Measurements from ENCODE around the gene GPX5.

The GPX5 gene

DNA sequence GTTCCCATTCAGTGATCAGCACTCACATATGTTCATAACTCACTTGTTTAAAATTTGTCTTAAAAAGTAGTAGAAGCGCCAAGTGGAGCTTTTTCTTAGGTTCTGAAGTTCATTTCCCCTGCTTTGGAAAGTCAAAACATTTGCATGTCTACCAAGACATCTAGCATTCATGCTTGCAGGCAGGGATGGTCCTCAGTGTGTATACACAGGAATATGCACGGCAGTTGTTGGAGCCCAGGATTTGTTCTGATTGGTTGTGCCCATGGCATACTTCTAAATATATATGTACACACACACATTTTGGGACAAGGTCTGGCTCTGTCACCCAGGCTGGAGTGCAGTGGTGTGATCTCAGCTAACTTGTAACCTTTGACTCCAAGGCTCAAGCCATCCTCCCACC, 7.7 kb upstream of the GPX5 start:
- Histone ChIP-seq H3K27me3 (ENCODE audit: control insufficient read depth in 1 of 2, insufficient read depth in 2 of 2, low read length in 2 of 2) (no peaks in the 10 kb centered on the region), H3K27ac (ENCODE audit: low read depth, low read length) (no peak overlapping the region), H3K9me3 (ENCODE audit: low read length) (no peaks in the 10 kb centered on the region), H3K4me1 (ENCODE audit: insufficient read depth, low read length) (no peaks in the 10 kb centered on the region), H3K9ac (ENCODE audit: low read length) (no peak overlapping the region), H3K36me3 (ENCODE audit: insufficient read depth, low read length) (no peaks in the 10 kb centered on the region), H3K4me3 (ENCODE audit: low read depth in 1 of 2, low read length in 2 of 2) (no peak overlapping the region)

DNA sequence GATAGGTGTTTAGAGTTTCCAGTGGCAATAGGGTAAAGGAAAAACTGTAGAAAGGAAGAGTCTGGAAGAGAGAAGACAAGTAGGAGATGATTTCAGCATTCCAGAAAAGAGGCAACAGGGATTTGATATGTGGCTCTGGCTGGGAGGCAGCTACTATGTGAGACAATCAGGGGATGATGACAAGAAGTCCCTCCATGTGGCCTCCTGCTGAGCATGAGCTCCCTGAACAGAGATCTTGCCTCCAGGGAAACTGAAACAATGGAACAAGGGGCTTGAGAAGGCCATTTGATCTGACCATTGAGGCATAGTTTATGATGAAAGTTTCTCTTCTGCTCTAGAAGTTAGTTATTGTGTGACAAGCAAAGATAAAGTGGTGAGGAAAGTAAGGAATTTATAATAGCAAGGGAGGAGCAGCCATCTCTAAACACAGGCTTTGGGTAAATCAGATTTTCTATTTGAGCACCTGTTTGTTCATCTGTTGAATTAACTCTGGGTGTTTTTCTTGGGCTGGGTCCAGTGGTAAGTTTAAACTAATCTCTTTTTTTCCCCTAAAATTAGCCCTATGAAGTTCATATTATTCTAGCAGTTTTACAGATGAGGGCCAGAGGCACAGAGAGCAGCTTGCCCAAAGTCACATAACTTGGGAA, 3.0 kb upstream of the GPX5 start:
- Histone ChIP-seq H3K27ac (ENCODE audit: low read depth, low read length) (no peak overlapping the region), H3K4me1 (ENCODE audit: insufficient read depth, low read length) (no peaks in the 10 kb centered on the region), H3K9ac (ENCODE audit: low read length) (no peak overlapping the region), H3K4me3 (ENCODE audit: low read depth in 1 of 2, low read length in 2 of 2) (no peak overlapping the region), H3K27me3 (ENCODE audit: control insufficient read depth in 1 of 2, insufficient read depth in 2 of 2, low read length in 2 of 2) (no peaks in the 10 kb centered on the region), H3K36me3 (ENCODE audit: insufficient read depth, low read length) (no peaks in the 10 kb centered on the region), H3K9me3 (ENCODE audit: low read length) (no peaks in the 10 kb centered on the region)

GRCh38 chr6:28523241-28523622, 2.4 kb upstream of the GPX5 start:
- H3K27me3 ChIP-seq (ENCODE audit: control insufficient read depth in 1 of 2, insufficient read depth in 2 of 2, low read length in 2 of 2), result no peaks in the 10 kb centered on the region

DNA sequence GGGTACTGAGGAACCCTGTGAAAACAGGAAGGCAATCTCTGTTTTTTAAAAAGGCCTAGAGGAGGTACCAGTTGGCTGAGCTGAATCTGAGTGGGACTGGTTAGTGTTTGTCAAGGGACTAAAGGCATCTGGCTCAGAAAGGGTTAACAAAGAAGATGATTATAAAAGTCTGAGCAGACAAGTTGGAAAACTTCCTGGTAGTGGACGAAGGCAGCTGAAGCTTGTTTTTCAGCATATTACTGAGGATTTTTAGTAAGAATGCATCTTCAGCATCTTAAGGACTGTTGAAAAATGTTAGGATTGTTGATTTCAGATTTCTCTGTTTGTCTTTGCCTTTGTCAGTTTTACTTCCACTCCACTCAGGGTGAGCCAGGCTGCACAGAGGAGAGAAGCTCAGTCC, 5.1 kb downstream of the GPX5 start:
- Histone ChIP-seq H3K4me1 (ENCODE audit: insufficient read depth, low read length) (no peaks in the 10 kb centered on the region), H3K4me3 (ENCODE audit: low read depth in 1 of 2, low read length in 2 of 2) (no peak overlapping the region), H3K36me3 (ENCODE audit: insufficient read depth, low read length) (no peaks in the 10 kb centered on the region), H3K27ac (ENCODE audit: low read depth, low read length) (no peak overlapping the region), H3K9ac (ENCODE audit: low read length) (no peak overlapping the region), H3K9me3 (ENCODE audit: low read length) (no peaks in the 10 kb centered on the region), H3K27me3 (ENCODE audit: control insufficient read depth in 1 of 2, insufficient read depth in 2 of 2, low read length in 2 of 2) (no peaks in the 10 kb centered on the region)

More at GRCh38 chr6:28523241-28523622, 2.4 kb upstream of the GPX5 start:
- no peaks in the 10 kb centered on the region for H3K4me1 ChIP-seq (ENCODE audit: insufficient read depth, low read length)
- no peak overlapping the region for H3K4me3 ChIP-seq (ENCODE audit: low read depth in 1 of 2, low read length in 2 of 2)
- H3K27ac ChIP-seq (ENCODE audit: low read depth, low read length), result no peak overlapping the region
- H3K9ac ChIP-seq (ENCODE audit: low read length), result no peak overlapping the region
- no peaks in the 10 kb centered on the region for H3K9me3 ChIP-seq (ENCODE audit: low read length)
- no peaks in the 10 kb centered on the region for H3K36me3 ChIP-seq (ENCODE audit: insufficient read depth, low read length)

GRCh38 chr6:28531479-28532128, 5.9 kb downstream of the GPX5 start:
- H3K36me3 ChIP-seq (ENCODE audit: insufficient read depth, low read length), result no peaks in the 10 kb centered on the region
- H3K9me3 ChIP-seq (ENCODE audit: low read length), result no peaks in the 10 kb centered on the region
- no peak overlapping the region for H3K9ac ChIP-seq (ENCODE audit: low read length)
- no peaks in the 10 kb centered on the region for H3K4me1 ChIP-seq (ENCODE audit: insufficient read depth, low read length)
- H3K27ac ChIP-seq (ENCODE audit: low read depth, low read length), result no peak overlapping the region
- no peak overlapping the region for H3K4me3 ChIP-seq (ENCODE audit: low read depth in 1 of 2, low read length in 2 of 2)
- no peaks in the 10 kb centered on the region for H3K27me3 ChIP-seq (ENCODE audit: control insufficient read depth in 1 of 2, insufficient read depth in 2 of 2, low read length in 2 of 2)

DNA sequence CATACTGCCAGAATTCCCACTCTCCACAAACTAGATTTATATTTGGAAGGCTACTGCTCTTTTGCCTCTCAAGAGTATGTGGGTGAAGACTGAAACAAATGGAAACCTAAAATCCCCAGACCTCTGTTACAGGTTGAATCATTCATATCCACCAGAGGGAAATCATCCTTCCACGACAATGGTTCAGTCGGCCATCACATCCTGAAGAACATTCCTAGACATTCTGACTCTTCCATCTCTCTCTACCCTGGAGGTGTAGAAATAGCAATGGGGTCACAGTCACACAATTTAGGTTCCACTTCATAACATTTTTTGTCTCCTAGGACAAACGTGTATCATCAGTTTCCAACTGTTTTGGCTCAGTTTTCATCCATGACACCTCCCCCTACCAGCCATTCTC, 8.6 kb downstream of the GPX5 start:
- H3K4me1 ChIP-seq (ENCODE audit: insufficient read depth, low read length), result no peaks in the 10 kb centered on the region
- H3K36me3 ChIP-seq (ENCODE audit: insufficient read depth, low read length), result no peaks in the 10 kb centered on the region
- H3K27me3 ChIP-seq (ENCODE audit: control insufficient read depth in 1 of 2, insufficient read depth in 2 of 2, low read length in 2 of 2), result no peaks in the 10 kb centered on the region
- H3K9me3 ChIP-seq (ENCODE audit: low read length), result no peaks in the 10 kb centered on the region
- no peak overlapping the region for H3K4me3 ChIP-seq (ENCODE audit: low read depth in 1 of 2, low read length in 2 of 2)
- H3K9ac ChIP-seq (ENCODE audit: low read length), result no peak overlapping the region
- no peak overlapping the region for H3K27ac ChIP-seq (ENCODE audit: low read depth, low read length)

DNA sequence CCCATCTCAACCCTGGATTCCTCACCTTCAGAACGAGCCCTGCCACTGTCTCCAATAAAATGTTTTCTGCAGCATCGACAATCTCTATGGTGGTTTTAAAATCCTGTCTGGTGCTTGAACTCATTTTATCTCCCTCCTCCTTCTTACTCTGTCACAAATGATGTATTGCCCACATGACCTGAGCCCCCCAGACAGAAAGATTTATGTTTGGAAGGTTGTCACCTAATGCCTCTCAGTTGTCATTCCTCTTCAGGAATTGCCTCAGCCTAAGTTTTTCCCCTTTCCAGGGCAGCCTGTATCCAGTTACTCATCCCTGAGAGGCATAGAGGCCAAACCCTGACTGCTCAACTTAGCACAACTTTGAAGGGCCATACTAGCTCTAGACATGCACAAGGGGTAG, 9.2 kb downstream of the GPX5 start:
- no peaks in the 10 kb centered on the region for H3K9me3 ChIP-seq (ENCODE audit: low read length)
- no peaks in the 10 kb centered on the region for H3K36me3 ChIP-seq (ENCODE audit: insufficient read depth, low read length)
- H3K27ac ChIP-seq (ENCODE audit: low read depth, low read length), result no peak overlapping the region
- no peaks in the 10 kb centered on the region for H3K4me1 ChIP-seq (ENCODE audit: insufficient read depth, low read length)
- no peaks in the 10 kb centered on the region for H3K27me3 ChIP-seq (ENCODE audit: control insufficient read depth in 1 of 2, insufficient read depth in 2 of 2, low read length in 2 of 2)
- no peak overlapping the region for H3K4me3 ChIP-seq (ENCODE audit: low read depth in 1 of 2, low read length in 2 of 2)
- H3K9ac ChIP-seq (ENCODE audit: low read length), result no peak overlapping the region

DNA sequence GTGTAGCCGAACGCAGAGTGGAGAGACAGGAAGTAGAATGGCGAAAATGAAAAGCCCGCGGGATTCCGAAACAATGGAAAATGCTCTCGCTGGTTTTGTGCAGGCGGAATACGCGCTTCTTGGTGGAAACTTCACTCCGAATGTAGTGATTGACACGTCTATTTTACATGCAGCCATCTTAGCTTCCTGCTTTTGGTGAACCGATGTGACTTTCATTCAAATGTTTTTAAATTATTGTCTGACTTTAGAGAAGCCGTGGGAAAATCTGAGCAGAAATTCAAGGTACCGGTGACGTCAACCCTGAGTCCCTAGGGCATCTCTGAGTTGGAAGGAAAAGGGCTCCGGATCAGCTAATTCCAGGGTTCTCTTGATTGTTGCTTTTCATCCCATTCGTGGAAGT, 11.4 kb downstream of the GPX5 start:
- Histone ChIP-seq H3K9me3 (ENCODE audit: low read length) (no peaks in the 10 kb centered on the region), H3K36me3 (ENCODE audit: insufficient read depth, low read length) (no peaks in the 10 kb centered on the region), H3K4me1 (ENCODE audit: insufficient read depth, low read length) (no peaks in the 10 kb centered on the region), H3K27me3 (ENCODE audit: control insufficient read depth in 1 of 2, insufficient read depth in 2 of 2, low read length in 2 of 2) (no peaks in the 10 kb centered on the region), H3K9ac (ENCODE audit: low read length) (no peak overlapping the region), H3K27ac (ENCODE audit: low read depth, low read length) (no peak overlapping the region), H3K4me3 (ENCODE audit: low read depth in 1 of 2, low read length in 2 of 2) (no peak overlapping the region)

DNA sequence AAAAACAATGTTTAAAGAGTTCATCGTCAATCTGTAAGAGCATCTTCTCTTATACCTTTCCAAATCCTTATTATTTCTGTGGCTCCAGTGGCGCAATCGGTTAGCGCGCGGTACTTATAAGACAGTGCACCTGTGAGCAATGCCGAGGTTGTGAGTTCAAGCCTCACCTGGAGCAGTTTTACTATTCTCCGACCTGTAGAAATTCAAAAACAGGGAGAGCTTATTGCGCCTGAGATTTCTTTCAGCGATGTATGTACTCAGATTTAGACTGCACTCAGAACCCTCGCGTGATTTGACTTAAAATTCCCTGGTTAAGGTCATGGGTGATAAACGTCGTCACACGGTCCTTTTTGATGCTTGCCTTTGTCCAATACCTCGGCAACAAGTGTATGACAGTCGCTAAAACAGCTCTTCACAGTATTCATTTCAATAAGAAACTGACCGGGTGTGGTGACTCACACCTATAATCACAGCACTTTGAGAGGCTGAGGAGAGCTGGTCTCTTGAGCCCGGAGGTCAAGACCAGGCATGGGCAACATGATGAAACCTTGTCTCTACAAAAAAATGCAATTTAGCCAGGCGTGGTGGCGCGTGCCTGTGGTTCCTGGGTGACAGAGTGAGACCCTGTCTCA, 11.9 kb downstream of the GPX5 start:
- H3K9me3 ChIP-seq (ENCODE audit: low read length), result no peaks in the 10 kb centered on the region
- H3K27ac ChIP-seq (ENCODE audit: low read depth, low read length), result no peak overlapping the region
- no peaks in the 10 kb centered on the region for H3K27me3 ChIP-seq (ENCODE audit: control insufficient read depth in 1 of 2, insufficient read depth in 2 of 2, low read length in 2 of 2)
- no peak overlapping the region for H3K4me3 ChIP-seq (ENCODE audit: low read depth in 1 of 2, low read length in 2 of 2)
- no peaks in the 10 kb centered on the region for H3K36me3 ChIP-seq (ENCODE audit: insufficient read depth, low read length)
- peaks cover under 1% of the 10 kb centered on the region for H3K4me1 ChIP-seq (ENCODE audit: insufficient read depth, low read length)
- H3K9ac ChIP-seq (ENCODE audit: low read length), result no peak overlapping the region

- Histone ChIP-seq H3K4me1 (ENCODE audit: insufficient read depth, low read length) (peaks cover 9% of the 10 kb centered on the region), H3K4me3 (ENCODE audit: low read depth in 1 of 2, low read length in 2 of 2) (no peak overlapping the region), H3K9me3 (ENCODE audit: low read length) (no peaks in the 10 kb centered on the region), H3K27me3 (ENCODE audit: control insufficient read depth in 1 of 2, insufficient read depth in 2 of 2, low read length in 2 of 2) (peaks cover 0 to 10% of the 10 kb centered on the region in 2 donors), H3K9ac (ENCODE audit: low read length) (no peak overlapping the region), H3K27ac (ENCODE audit: low read depth, low read length) (no peak overlapping the region), H3K36me3 (ENCODE audit: insufficient read depth, low read length) (no peaks in the 10 kb centered on the region)
Measured at GRCh38 chr6:28541996-28542395, 16.3 kb downstream of the GPX5 start.

- Histone ChIP-seq H3K27me3 (ENCODE audit: control insufficient read depth in 1 of 2, insufficient read depth in 2 of 2, low read length in 2 of 2) (peaks cover 0 to 10% of the 10 kb centered on the region in 2 donors), H3K27ac (ENCODE audit: low read depth, low read length) (no peak overlapping the region), H3K36me3 (ENCODE audit: insufficient read depth, low read length) (no peaks in the 10 kb centered on the region), H3K4me3 (ENCODE audit: low read depth in 1 of 2, low read length in 2 of 2) (peak overlapping the region in 1 of 2 donors; percentile 32), H3K9me3 (ENCODE audit: low read length) (no peaks in the 10 kb centered on the region), H3K9ac (ENCODE audit: low read length) (no peak overlapping the region), H3K4me1 (ENCODE audit: insufficient read depth, low read length) (peaks cover 9% of the 10 kb centered on the region)
Measured at GRCh38 chr6:28542440-28543296, 17.0 kb downstream of the GPX5 start.

All from muscle layer of colon (tissue), 2 donors.